Stimulated activated naive CD4-positive, alpha-beta T cell treated with Interleukin-2 at 50 U/mL for 16 hours (primary cell): Measurements from ENCODE around the gene NXNL2.

Experiments
- DNase-seq: peaks from one replicate; lab custom pipeline; 2025; lab: John Stamatoyannopoulos, UW

The NXNL2 gene

GRCh38 chr9:88578121-88579049, 43.4 kb downstream of the NXNL2 start:
- DNase-seq: peak; percentile 40

GRCh38 chr9:88579050-88579715, 44.2 kb downstream of the NXNL2 start:
- DNase-seq: no peak

GRCh38 chr9:88580961-88581360, 46.0 kb downstream of the NXNL2 start:
- DNase-seq: no peak

GRCh38 chr9:88583901-88584596, 49.1 kb downstream of the NXNL2 start:
- DNase-seq: no peak

GRCh38 chr9:88585426-88585825, 50.4 kb downstream of the NXNL2 start:
- DNase-seq: no peak

DNA sequence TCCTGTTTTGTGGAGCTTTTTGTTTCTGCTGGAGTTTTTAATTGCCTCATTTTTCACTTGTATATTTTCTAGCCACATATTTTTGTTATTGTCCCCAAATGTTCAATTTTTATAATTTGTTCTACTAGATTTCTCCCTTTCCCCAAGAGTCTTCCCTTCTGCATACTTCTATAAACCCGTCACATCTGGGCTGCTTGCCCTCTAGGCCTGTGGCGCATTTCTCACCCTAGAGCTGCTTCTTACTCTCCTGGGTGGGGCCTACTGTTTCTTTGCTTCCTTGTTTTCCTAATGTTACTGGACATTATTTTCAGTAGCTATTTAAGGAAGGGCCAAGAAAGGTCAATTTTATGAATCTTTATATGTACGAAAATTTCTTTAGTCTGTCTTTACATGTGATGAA, 51.5 kb downstream of the NXNL2 start:
- DNase-seq: no peak

- DNase-seq: no peak
These were observed 52.2 kb downstream of the NXNL2 start for GRCh38 chr9:88587182-88587581.

GRCh38 chr9:88587885-88588649, 53.1 kb downstream of the NXNL2 start:
- DNase-seq: no peak

DNA sequence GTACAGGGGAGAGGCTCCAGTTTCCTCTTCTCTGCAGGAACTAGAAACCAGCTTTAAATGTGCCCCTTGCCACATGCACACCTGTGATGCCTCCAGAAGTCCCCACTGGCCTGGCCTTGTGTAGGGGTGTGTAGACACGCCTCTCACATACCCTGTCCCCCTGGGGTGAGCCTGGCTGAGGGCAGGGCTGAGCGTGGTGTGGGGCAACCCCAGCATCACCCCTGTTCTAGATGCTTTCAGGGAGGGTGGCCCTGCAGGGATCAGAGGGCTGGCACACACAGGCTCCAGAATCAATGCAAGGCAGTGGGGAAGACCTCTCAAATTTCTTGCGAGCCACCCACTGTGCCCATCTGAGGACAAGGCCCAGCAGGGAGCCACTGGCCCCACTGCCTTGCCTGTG, 54.7 kb downstream of the NXNL2 start:
- DNase-seq: no peak

DNA sequence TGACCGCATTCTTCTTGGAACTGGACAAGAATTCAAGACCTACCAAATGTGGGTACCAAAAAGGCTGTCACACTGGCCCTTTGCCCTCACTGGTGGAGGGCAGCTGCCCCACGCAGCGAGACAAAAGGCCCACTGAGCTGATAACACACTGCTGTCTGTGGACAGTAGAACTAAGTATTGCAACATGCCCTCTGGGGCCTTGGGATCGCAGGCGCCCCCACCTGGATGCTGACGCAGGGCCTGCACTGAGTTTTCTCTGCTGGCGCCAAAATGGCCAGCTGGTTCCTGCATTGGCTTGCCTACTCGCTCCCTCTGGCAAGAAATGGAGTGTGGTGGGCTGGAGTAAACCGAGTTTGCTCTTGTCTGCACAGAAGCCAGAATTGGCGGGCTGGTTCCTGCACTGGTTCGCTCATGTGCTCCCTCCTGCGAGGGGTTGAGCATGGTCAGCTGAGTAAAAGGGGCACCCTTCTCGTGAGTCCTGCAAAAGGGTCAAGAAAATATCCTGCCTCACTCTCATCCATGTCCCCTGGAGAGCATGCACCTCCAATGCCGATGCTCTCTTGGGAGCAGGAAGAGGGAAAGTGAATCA, 55.7 kb downstream of the NXNL2 start:
- DNase-seq: no peak

- peak; percentile 2 for DNase-seq
These were observed 58.7 kb downstream of the NXNL2 start for GRCh38 chr9:88593537-88594185.
